Brain microvascular endothelial cell (primary cell): ENCODE measurements around the gene KCNK4.

Experiments
- DNase-seq: peaks from one replicate; pipeline ENCODE4 v3.0.0-alpha.2; 2020
- H3K27ac ChIP-seq: fragments of 250-450 bp; sonication (Bioruptor Pico); 2 replicates; pipeline ENCODE4 v1.5.1; 2020; ENCODE audit warnings: mild to moderate bottlenecking, moderate library complexity
- H3K27me3 ChIP-seq: fragments of 250-450 bp; sonication (Bioruptor Pico); replicated peaks from 2 replicates; pipeline ENCODE4 v1.5.1; 2020; ENCODE audit warnings: mild to moderate bottlenecking
- H3K36me3 ChIP-seq: fragments of 250-450 bp; sonication (Bioruptor Pico); replicated peaks from 2 replicates; pipeline ENCODE4 v1.5.1; 2020; ENCODE audit warnings: mild to moderate bottlenecking
- H3K4me3 ChIP-seq: 2 replicates; pipeline ENCODE4 v1.5.1; 2011; ENCODE audit warnings: low read depth, mild to moderate bottlenecking, control low read depth, low read length, moderate library complexity
- CTCF ChIP-seq: IDR thresholded peaks from 2 replicates; pipeline ENCODE4 v1.5.1; 2011; ENCODE audit warnings: low read depth, mild to moderate bottlenecking, moderate library complexity, low read length, control low read depth, inconsistent platforms; ENCODE audit errors: missing control alignments
- in situ Hi-C: cut with HindIII; loops from 2 replicates; pipeline ENCODE4 v1.10.0; 2017; ENCODE audit warnings: low sequenced_read_pairs, low pct_ligation_motif_present

The KCNK4 gene

GRCh38 chr11:64327375-64327774 lies 36.3 kb downstream of the KCNK4 start:
- TF ChIP-seq CTCF, result no peak
- no peak for DNase-seq
- peaks cover 5% of the 10 kb centered on the region for H3K36me3 ChIP-seq
- no peak overlapping the region for H3K4me3 ChIP-seq
- no peak overlapping the region for H3K27ac ChIP-seq
- H3K27me3 ChIP-seq, result no peaks in the 10 kb centered on the region
- in situ Hi-C loops, result no loop called here

- H3K27ac ChIP-seq, result no peak overlapping the region
- no peak for DNase-seq
- H3K27me3 ChIP-seq, result no peaks in the 10 kb centered on the region
- TF ChIP-seq CTCF, result no peak
- H3K36me3 ChIP-seq, result no peaks in the 10 kb centered on the region
- in situ Hi-C loops, result no loop called here
- no peak overlapping the region for H3K4me3 ChIP-seq
Observed at GRCh38 chr11:64327993-64328392, 36.9 kb downstream of the KCNK4 start.

GRCh38 chr11:64330888-64331287 lies 39.8 kb downstream of the KCNK4 start:
- in situ Hi-C loops, result no loop called here
- no peak overlapping the region for H3K4me3 ChIP-seq
- no peak for DNase-seq
- no peak for TF ChIP-seq CTCF
- H3K27me3 ChIP-seq, result no peaks in the 10 kb centered on the region
- H3K27ac ChIP-seq, result no peak overlapping the region
- H3K36me3 ChIP-seq, result no peaks in the 10 kb centered on the region

- Histone ChIP-seq H3K4me3 (no peak overlapping the region), H3K27ac (no peak overlapping the region)
- in situ Hi-C loops, result no loop called here
Observed at GRCh38 chr11:64331569-64332371, 40.7 kb downstream of the KCNK4 start.

GRCh38 chr11:64333556-64333955 lies 42.5 kb downstream of the KCNK4 start:
- Histone ChIP-seq H3K36me3 (no peaks in the 10 kb centered on the region), H3K27ac (no peak overlapping the region), H3K27me3 (no peaks in the 10 kb centered on the region), H3K4me3 (no peak overlapping the region)
- no peak for TF ChIP-seq CTCF
- DNase-seq, result no peak
- in situ Hi-C loops, result no loop called here

More at GRCh38 chr11:64331569-64332371, 40.7 kb downstream of the KCNK4 start:
- Histone ChIP-seq H3K27me3 (no peaks in the 10 kb centered on the region), H3K36me3 (no peaks in the 10 kb centered on the region)
- peak; percentile 84 for DNase-seq
- TF ChIP-seq CTCF, result peak; percentile 84
